IPS DF 19.7 (cell line): Measurements from ENCODE around the gene TMCC1.
"Not testable (repeated sequence)": the region's sequence is repeated elsewhere in the genome, so short reads cannot be mapped to it uniquely, and the experiment has no call there.

Experiments
- DNase-seq: peaks from one replicate; pipeline ENCODE4 v3.0.0-alpha.2; 2013; ENCODE audit warnings: low read depth, low spot score

The TMCC1 gene

DNA sequence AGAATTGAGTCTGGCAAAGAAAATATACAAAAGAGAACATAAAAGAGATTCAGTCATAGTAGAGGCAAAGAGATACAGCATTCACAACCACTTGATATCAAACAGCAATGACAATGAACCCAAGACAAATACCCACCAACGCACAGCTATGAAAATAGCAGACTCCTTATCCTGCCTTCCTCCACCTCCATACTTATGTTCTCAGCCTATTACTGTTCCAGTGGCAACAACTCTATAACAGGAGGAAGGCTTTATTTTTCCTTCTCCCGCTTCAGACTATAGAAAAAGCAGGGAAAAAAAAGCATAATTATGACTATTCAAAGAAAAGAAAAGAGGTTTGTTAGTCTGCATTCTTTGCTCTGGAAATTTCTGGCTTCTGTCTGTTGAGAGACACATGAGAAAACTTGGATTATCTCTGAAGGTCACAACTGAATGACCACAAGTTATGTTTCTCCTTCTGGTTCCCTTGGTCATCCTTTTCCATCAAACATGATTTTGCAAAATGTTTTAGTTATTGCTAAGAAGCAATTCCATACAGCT, 205.9 kb downstream of the TMCC1 start:
- no peak for DNase-seq

DNA sequence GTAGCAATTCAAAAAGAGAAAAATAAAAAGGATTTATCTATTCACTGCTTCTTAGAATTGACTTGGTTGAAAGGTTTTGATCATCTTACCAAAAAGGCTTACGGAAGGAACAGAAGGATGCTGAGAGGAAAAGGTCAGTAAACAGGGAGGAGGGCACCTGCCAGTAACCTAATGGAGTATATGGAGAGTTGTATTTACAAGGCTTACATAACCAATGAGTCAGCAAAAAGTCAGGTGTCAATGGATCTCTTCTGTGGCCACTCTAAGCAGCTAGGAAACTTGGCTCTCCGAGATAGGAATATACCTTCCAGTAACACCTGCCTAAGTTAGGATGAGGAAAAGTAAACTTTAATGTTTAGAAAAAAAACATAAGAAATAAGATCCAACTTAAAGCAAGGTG, 206.6 kb downstream of the TMCC1 start:
- DNase-seq: no peak

- no peak for DNase-seq
Measured at GRCh38 chr3:129684270-129684669, 209.2 kb downstream of the TMCC1 start.

DNA sequence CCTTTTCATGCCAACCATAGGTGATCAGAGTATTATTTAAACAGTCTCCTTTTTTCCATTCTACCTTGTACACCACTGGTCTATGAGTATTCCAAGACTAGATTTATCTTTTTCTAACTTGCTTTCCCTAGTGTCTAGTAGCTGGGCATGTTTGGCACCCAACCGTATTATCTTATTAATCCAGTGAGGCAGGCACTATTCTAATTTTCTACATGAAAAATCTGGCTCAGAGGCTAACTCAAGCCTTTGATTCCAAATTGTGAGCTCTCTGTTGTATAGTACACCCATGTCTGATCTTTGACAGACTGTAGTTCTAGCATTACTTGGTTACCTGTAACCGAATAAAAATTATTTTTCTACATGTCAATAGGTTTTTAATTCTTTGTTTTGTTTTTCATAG, 210.3 kb downstream of the TMCC1 start:
- DNase-seq: no peak

DNA sequence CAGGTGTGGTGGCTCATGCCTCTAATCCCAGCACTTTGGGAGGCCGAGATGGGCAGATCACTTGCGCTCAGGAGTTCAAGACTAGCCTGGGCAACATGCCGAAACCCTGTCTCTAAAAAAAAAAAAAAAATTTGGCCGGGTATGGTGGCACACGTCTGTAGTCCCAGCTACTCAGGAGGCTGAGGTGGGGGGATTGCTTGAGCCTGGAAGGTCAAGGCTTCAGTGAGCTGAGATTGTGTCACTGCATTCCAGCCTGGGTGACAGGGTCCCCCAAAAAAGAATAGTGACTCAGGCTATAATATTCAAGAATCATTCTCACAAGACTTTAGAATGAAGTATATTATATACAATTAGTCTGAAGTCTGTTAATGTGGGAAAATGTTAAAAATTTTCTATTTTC, 216.5 kb downstream of the TMCC1 start:
- DNase-seq: no peak

DNA sequence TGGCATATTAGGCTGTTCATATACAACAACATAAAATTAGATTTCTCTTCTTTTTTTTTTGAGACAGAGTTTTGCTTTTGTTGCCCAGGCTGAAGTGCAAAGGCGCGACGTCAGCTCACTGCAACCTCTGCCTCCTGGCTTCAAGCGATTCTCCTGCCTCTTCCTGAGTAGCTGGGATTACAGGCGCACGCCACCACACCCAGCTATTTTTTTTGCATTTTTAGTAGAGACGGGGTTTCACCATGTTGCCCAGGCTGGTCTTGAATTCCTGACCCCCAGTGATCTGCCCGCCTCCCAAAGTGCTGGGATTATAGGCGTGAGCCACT, 218.8 kb downstream of the TMCC1 start:
- DNase-seq: not testable (repeated sequence)

DNA sequence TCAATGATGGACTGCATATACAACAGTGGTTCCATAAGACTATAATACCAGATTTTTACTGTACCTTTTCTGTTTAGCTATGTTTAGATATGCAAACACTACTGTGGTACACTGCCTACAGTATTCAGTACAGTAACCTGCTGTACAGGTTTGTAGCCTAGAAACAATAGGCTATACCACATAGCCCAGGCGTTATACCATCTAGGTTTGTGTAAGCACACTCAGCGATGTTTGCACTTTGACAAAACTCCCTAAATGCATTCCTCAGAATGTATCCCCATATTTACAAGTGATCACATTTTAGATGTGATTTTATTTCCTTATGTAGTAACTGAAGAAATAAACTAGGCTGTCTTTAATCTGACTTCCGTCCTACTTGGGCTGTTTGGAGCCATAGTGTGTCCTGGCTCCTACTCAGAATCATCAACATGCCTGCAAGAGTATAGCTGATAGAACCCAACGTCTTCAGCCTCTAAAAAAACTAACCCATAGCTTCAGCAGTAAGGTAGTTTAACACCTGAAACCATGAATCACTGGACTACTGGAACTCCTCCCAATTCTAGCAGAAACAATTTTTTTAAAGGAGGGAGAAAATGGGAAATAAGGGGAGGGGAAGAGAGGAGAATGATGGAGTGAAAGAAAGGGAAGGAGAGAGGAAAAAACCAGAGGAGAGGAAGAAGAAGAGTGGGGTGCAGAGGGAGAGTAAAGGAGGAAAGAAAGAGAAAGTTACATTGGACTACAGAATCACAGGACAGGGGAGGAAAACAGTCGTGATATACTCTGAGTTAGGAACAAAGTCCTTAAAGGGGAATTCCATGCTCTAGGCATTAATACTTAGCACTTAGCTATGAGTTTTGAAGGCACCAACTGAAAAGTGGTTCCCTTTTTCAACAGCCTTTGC, 219.4 kb downstream of the TMCC1 start:
- DNase-seq: no peak

DNA sequence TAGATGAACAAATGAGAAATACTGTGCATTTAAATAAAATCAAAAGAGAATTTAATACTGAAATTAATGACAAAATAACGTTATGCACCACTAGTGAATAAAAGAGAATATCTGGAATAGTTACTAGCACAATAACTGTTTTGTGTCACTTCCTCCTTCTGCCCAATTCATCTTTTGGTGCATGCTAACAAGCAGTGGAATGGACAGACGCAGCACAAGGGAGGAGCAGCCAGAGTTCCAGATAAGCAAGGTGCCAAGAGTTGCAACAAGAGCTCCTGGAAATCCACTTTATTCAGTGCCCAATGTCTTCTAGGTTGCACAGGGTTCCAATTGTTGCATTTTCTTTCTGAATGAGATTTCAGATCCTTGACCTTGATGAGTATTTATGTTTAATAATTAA, 220.5 kb downstream of the TMCC1 start:
- DNase-seq: no peak

GRCh38 chr3:129672412-129672811, 221.1 kb downstream of the TMCC1 start:
- no peak for DNase-seq

GRCh38 chr3:129665024-129665768, 228.3 kb downstream of the TMCC1 start:
- no peak for DNase-seq

- no peak for DNase-seq
Measured at GRCh38 chr3:129663930-129664646, 229.4 kb downstream of the TMCC1 start.

- DNase-seq: peak; percentile 50
Measured at GRCh38 chr3:129663045-129663446, 230.5 kb downstream of the TMCC1 start.

DNA sequence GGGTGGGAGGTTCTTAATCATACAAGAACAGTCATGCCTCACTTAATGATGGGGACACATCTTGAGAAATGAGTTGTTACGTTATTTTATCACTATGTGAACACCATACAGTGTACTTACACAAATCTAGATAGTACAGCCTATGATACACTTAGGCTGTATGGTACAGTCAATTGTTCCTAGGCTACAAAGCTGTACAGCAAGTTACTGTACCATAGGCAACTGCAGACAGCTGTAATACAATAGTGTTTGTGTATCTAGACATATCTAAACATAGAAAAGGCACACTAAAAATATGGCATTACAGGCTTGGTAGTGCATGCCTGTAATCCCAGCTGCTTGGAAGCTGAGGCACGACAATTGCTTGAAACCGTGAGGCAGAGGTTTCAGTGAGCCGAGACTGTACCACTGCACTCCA, 231.3 kb downstream of the TMCC1 start:
- DNase-seq: no peak

DNA sequence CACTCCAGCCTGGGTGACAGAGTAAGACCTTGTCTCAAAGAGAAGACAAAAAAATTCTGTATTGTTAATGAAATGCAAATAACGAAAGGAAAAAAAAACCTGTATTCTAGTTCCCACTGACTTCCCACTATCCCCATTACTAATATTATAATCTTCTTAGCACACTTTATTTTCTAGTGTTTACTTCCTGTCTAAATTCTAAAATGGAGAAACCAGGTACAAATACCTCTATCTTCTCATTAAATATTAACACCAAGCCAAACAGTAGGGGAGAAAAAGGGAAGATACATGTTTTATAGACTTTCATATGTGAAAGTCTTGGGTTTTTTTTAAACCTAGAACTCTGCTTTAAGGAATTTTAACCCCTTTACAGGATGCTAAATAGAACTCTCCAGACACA, 231.7 kb downstream of the TMCC1 start:
- no peak for DNase-seq

DNA sequence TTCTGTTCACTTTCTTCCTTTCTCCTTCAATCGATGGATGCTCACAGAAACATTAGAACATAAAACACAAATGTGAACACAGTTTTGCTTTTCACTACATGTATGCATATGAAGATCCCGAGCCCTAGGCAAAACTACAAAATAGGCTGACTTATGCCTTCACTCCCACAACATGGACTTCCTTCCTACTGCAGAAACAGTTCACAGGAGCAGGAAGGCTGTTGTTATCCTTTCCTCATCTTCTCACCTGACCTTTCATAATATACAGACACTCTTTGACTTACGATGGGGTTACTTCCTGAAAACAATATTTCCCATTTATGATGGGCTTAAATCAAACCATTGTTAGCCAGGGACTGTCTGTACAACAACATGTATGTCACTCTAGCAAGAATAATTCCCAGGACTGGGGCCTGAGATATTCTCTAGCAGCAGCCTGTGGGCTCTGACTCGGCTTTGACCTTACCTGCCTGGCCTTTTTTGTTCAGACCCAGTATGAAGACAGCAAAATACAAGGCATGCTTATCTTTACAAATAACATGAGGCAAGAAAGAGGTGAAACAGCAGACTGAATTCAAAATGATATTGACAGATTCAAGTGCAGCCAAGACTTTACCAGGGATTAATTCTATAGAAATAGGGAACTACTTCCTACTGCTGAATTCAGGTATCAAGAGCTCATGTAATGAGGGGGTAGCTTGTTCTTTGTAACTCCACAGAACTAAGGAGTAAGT, 235.2 kb downstream of the TMCC1 start:
- no peak for DNase-seq

DNA sequence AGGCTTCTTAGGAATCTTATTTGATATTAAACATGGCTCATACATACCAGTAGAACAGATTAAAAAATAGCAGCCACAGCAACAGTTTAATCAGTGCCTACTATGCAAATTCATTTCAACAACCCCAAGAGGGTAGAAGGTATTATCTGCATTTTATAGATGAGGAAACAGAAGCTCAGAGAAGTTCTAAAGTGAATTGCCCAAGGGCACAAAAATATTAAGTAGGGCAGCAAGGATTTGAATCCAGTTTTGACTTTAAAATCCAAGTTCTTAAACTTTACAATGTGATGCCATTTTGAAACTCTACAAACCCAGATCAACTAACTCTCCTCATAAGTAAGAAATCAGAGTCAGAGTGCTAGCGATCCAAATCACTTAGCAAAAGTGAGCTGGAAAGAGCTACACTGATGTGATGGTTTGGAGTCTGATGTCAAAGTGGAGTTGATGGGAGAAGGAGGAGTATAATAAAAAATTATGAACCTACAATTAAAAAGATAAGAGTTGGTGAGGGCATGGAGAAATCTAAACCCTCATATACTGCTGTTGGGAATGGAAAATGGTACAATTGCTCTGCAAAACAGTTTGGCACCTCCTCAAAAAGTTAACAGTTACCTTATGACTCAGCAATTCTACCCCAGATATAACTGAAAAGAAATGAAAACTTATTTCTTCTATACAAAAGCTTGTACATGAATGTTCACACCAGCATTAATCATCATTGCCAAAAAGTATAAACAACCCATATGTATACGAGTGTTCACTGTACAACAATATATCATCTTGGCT, 236.1 kb downstream of the TMCC1 start:
- no peak for DNase-seq

- DNase-seq: no peak
Measured at GRCh38 chr3:129656659-129657247, 236.8 kb downstream of the TMCC1 start.

DNA sequence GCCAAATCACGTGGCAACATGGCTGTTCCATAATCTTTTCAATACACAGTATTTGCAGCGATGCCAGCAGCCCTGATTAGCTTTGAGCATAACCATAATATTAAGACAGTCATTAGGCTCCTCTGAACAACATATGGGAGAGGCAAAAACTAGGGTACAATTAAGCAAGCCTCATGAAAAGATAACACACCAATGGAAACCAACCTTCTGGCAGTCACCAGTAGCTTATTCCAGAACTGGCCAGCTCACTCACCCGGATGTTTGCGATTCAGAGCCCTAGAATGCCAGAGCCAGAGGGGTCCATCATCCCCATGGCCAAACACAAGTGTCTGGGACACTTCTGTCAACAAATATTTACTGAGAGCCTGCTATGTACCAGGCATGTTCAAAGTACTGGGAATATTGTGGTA, 238.2 kb downstream of the TMCC1 start:
- no peak for DNase-seq

DNA sequence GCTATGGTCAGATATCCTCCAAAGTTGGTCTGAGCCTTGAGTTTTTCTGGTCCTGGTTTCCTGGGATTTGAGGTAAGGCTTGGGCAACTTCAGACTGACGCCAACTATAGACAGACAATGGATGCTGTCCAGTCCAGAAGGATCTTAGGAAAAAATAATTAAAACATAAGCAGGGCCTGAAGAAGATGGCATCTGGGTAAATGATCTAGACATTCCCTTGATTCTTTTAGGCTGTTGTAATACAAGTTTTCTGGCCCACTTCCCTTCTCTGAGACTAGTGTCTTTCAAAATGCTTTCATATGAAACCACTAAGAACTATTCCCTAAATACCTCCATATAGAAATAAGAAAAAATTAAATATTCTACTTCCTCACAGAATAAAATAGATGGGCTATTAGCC, 239.4 kb downstream of the TMCC1 start:
- DNase-seq: no peak

- no peak for DNase-seq
Measured at GRCh38 chr3:129653019-129653418, 240.5 kb downstream of the TMCC1 start.
